Prostate gland (tissue), 2 donors: ENCODE results near the gene RFX6.

Experiments used
- CTCF ChIP-seq, 4 experiments: fragments of 200-600 bp in 2 of 4; fragments of 450-650 bp in 2 of 4; sonication (generic) in 2 of 4; IDR thresholded peaks; 1 replicate in 3 of 4; 2 replicates in 1 of 4; pipeline ENCODE4 v1.5.1; 2016 to 2019; ENCODE audit warnings: antibody characterized with exemption in 4 of 4, mild to moderate bottlenecking in 2 of 4, moderate library complexity in 2 of 4
- POLR2A ChIP-seq: fragments of 450-650 bp; IDR thresholded peaks from one replicate; pipeline ENCODE4 v1.6.1; 2016; ENCODE audit warnings: antibody characterized with exemption, mild to moderate bottlenecking

GRCh38 chr6:116928677-116929076 is 51.6 kb downstream of the RFX6 start:
- no peak for TF ChIP-seq CTCF (IDR thresholded peaks at IDR 0.05)
- TF ChIP-seq POLR2A: no peak
